Measurements from ENCODE around the gene FAM53A.

- TF ChIP-seq POLR2A (IDR thresholded peaks at IDR 0.05; ENCODE audit: low read length) (no peak), GATA1 (IDR thresholded peaks at IDR 0.05; ENCODE audit: low read depth, low read length) (no peak)
These were observed 35.2 kb downstream of the FAM53A start for GRCh38 chr4:1648962-1649361.

Measured in erythroblast (primary cell).